HepG2 (cell line): ENCODE data around the gene TSPYL1. TPM values are rescaled to one million over a fixed set of nuclear protein-coding genes. Genes with fewer than 3 reads are reported as not detected.

Source experiments
- DRAP1 ChIP-seq: IDR thresholded peaks from 2 replicates; pipeline ENCODE4 v1.6.1; 2016; ENCODE audit warnings: missing genetic modification reagents, missing compliant biosample characterization
- FIP1L1 ChIP-seq: fragments of 200-400 bp; formaldehyde crosslinking; IDR thresholded peaks from 2 replicates; pipeline ENCODE4 v1.6.1; 2018; ENCODE audit warnings: low read depth, mild to moderate bottlenecking, low read length, moderate library complexity, borderline replicate concordance; ENCODE audit not compliant: insufficient read depth
- KDM1A ChIP-seq: IDR thresholded peaks from 2 replicates; pipeline ENCODE4 v1.6.1; 2016; ENCODE audit warnings: missing compliant biosample characterization
- MATR3 ChIP-seq: sonication (generic); formaldehyde crosslinking; IDR thresholded peaks from 2 replicates; pipeline ENCODE4 v1.4.0; 2020; ENCODE audit warnings: missing genetic modification reagents
- NKX3-1 ChIP-seq: sonication (generic); formaldehyde crosslinking; IDR thresholded peaks from 2 replicates; pipeline ENCODE4 v1.5.0; 2020; ENCODE audit warnings: missing genetic modification reagents
- RERE ChIP-seq: IDR thresholded peaks from 2 replicates; pipeline ENCODE4 v1.6.1; 2016; ENCODE audit warnings: low read depth, missing genetic modification reagents, missing compliant biosample characterization
- ZNF136 ChIP-seq: sonication (generic); formaldehyde crosslinking; IDR thresholded peaks from 2 replicates; pipeline ENCODE4 v1.8.1; 2022; ENCODE audit warnings: low read depth, mild to moderate bottlenecking, moderate library complexity, missing genetic modification reagents
- ZNF546 ChIP-seq: sonication (generic); formaldehyde crosslinking; conservative IDR thresholded peaks from 2 replicates; pipeline ENCODE4 v1.8.1; 2023; ENCODE audit warnings: mild to moderate bottlenecking, missing genetic modification reagents
- ZNF644 ChIP-seq: IDR thresholded peaks from 2 replicates; pipeline ENCODE4 v1.6.1; 2016; ENCODE audit warnings: low read depth
- ZNF670 ChIP-seq: sonication (generic); formaldehyde crosslinking; IDR thresholded peaks from 2 replicates; pipeline ENCODE4 v1.8.0; 2022; ENCODE audit warnings: mild to moderate bottlenecking, missing genetic modification reagents, borderline replicate concordance
- polyA plus RNA-seq, 8 experiments: library from polyadenylated mRNA; depleted of rRNA in 3 of 8; stranded (reverse) in 7 of 8; unstranded in 1 of 8; fragments of >200 nt; fragmentation: Illumina TruSeq in 4 of 8; extraction: Trizol in 4 of 8; gene quantifications; 2 replicates each; pipeline versions ENCODE4 v1.2.1 to v1.2.3, GENCODE V29; 2011 to 2016; ENCODE audit warnings: low read depth in 4 of 8, missing spikeins in 1 of 8, mixed read lengths in 1 of 8; ENCODE audit not compliant: insufficient read depth in 1 of 8
- total RNA-seq, 5 experiments: library from RNA; depleted of rRNA; stranded (reverse); fragments of >200 nt; fragmentation: Illumina TruSeq; extraction: Trizol; gene quantifications; 2 replicates each; pipeline ENCODE4 v1.2.3, GENCODE V29; 2016; ENCODE audit warnings: low read depth in 1 of 5
- TF ChIP-seq, protein P1 (sequence below): sonication (generic); formaldehyde crosslinking; IDR thresholded peaks from 2 replicates; pipeline ENCODE4 v1.4.0; 2020; ENCODE audit warnings: missing genetic modification reagents
- TF ChIP-seq, protein P2 (sequence below): sonication (generic); formaldehyde crosslinking; IDR thresholded peaks from 2 replicates; pipeline ENCODE4 v1.4.0; 2020; ENCODE audit warnings: missing genetic modification reagents, borderline replicate concordance

TSPYL1 gene
- total and polyA plus RNA-seq, 2 of the 13 experiments (the other 11 are each of a cell fraction or from before 2014, with no cell fraction given): 28.3 to 93.0 TPM

- TF ChIP-seq, protein P1, sequence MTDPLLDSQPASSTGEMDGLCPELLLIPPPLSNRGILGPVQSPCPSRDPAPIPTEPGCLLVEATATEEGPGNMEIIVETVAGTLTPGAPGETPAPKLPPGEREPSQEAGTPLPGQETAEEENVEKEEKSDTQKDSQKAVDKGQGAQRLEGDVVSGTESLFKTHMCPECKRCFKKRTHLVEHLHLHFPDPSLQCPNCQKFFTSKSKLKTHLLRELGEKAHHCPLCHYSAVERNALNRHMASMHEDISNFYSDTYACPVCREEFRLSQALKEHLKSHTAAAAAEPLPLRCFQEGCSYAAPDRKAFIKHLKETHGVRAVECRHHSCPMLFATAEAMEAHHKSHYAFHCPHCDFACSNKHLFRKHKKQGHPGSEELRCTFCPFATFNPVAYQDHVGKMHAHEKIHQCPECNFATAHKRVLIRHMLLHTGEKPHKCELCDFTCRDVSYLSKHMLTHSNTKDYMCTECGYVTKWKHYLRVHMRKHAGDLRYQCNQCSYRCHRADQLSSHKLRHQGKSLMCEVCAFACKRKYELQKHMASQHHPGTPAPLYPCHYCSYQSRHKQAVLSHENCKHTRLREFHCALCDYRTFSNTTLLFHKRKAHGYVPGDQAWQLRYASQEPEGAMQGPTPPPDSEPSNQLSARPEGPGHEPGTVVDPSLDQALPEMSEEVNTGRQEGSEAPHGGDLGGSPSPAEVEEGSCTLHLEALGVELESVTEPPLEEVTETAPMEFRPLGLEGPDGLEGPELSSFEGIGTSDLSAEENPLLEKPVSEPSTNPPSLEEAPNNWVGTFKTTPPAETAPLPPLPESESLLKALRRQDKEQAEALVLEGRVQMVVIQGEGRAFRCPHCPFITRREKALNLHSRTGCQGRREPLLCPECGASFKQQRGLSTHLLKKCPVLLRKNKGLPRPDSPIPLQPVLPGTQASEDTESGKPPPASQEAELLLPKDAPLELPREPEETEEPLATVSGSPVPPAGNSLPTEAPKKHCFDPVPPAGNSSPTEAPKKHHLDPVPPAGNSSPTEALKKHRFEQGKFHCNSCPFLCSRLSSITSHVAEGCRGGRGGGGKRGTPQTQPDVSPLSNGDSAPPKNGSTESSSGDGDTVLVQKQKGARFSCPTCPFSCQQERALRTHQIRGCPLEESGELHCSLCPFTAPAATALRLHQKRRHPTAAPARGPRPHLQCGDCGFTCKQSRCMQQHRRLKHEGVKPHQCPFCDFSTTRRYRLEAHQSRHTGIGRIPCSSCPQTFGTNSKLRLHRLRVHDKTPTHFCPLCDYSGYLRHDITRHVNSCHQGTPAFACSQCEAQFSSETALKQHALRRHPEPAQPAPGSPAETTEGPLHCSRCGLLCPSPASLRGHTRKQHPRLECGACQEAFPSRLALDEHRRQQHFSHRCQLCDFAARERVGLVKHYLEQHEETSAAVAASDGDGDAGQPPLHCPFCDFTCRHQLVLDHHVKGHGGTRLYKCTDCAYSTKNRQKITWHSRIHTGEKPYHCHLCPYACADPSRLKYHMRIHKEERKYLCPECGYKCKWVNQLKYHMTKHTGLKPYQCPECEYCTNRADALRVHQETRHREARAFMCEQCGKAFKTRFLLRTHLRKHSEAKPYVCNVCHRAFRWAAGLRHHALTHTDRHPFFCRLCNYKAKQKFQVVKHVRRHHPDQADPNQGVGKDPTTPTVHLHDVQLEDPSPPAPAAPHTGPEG: peak; percentile 71; the same call in 1 of the 2 replicates
- TF ChIP-seq ZNF136 (CRISPR knock-in tag) (peak; percentile 86; the same call in 1 of the 2 replicates), ZNF546 (CRISPR knock-in tag) (peak; percentile 78), MATR3 (CRISPR knock-in tag) (no peak), ZNF670 (peak; percentile 89; the same call in 1 of the 2 replicates), FIP1L1 (no peak), ZNF644 (no peak), NKX3-1 (CRISPR knock-in tag) (0 out of 2 replicates have a peak, but pooled peaks have one; percentile 83), RERE (no peak), KDM1A (0 out of 2 replicates have a peak, but pooled peaks have one; percentile 41), DRAP1 (CRISPR knock-in tag) (peak; percentile 94)
- TF ChIP-seq, protein P2, sequence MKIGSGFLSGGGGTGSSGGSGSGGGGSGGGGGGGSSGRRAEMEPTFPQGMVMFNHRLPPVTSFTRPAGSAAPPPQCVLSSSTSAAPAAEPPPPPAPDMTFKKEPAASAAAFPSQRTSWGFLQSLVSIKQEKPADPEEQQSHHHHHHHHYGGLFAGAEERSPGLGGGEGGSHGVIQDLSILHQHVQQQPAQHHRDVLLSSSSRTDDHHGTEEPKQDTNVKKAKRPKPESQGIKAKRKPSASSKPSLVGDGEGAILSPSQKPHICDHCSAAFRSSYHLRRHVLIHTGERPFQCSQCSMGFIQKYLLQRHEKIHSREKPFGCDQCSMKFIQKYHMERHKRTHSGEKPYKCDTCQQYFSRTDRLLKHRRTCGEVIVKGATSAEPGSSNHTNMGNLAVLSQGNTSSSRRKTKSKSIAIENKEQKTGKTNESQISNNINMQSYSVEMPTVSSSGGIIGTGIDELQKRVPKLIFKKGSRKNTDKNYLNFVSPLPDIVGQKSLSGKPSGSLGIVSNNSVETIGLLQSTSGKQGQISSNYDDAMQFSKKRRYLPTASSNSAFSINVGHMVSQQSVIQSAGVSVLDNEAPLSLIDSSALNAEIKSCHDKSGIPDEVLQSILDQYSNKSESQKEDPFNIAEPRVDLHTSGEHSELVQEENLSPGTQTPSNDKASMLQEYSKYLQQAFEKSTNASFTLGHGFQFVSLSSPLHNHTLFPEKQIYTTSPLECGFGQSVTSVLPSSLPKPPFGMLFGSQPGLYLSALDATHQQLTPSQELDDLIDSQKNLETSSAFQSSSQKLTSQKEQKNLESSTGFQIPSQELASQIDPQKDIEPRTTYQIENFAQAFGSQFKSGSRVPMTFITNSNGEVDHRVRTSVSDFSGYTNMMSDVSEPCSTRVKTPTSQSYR (CRISPR knock-in tag): no peak
Measured at GRCh38 chr6:116279232-116280160, at the start of gene TSPYL1 (continued).
